HG03460 (cell line): ENCODE measurements around the gene EML4.
"Not testable (repeated sequence)": the region's sequence is repeated elsewhere in the genome, so short reads cannot be mapped to it uniquely, and the experiment has no call there.

Source experiments
- ATAC-seq: cut with Tn5 transposase; IDR thresholded peaks from one replicate; pipeline ENCODE4 v1.9.1; 2021; ENCODE audit not compliant: unreplicated experiment

The EML4 gene, protein sequence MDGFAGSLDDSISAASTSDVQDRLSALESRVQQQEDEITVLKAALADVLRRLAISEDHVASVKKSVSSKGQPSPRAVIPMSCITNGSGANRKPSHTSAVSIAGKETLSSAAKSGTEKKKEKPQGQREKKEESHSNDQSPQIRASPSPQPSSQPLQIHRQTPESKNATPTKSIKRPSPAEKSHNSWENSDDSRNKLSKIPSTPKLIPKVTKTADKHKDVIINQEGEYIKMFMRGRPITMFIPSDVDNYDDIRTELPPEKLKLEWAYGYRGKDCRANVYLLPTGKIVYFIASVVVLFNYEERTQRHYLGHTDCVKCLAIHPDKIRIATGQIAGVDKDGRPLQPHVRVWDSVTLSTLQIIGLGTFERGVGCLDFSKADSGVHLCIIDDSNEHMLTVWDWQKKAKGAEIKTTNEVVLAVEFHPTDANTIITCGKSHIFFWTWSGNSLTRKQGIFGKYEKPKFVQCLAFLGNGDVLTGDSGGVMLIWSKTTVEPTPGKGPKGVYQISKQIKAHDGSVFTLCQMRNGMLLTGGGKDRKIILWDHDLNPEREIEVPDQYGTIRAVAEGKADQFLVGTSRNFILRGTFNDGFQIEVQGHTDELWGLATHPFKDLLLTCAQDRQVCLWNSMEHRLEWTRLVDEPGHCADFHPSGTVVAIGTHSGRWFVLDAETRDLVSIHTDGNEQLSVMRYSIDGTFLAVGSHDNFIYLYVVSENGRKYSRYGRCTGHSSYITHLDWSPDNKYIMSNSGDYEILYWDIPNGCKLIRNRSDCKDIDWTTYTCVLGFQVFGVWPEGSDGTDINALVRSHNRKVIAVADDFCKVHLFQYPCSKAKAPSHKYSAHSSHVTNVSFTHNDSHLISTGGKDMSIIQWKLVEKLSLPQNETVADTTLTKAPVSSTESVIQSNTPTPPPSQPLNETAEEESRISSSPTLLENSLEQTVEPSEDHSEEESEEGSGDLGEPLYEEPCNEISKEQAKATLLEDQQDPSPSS

DNA sequence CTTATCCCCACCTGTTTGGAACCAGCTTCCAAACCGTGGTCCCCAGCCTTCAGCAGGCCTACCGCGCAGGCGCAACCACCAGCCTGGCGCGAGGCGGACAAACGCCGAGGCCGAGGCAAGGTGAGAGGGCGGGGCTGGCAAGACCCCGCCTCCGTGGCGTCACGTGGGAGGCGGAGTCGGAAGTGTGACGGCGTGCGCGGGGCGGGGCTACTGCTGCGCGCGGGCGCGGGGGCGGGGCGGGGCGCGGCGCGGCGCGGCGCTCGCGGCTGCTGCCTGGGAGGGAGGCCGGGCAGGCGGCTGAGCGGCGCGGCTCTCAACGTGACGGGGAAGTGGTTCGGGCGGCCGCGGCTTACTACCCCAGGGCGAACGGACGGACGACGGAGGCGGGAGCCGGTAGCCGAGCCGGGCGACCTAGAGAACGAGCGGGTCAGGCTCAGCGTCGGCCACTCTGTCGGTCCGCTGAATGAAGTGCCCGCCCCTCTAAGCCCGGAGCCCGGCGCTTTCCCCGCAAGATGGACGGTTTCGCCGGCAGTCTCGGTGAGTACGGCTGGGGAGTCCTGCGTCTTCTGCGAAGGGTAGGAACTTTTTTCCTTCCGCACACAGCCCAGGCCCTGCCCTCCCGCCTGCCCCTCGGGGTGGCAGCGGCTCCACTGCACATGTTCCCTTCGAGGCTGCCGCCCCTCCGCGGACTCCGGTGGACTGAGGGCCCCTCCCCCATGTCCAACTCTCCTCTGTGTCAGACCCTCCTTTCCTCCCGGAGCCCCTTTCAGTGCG lies at the start of gene EML4:
Gene EML4, plus strand, starts transcription at position 254 of the 774 bp plus-strand sequence. Its CDS starts 259 bp downstream, at position 513.
- peak; percentile 79 for ATAC-seq

DNA sequence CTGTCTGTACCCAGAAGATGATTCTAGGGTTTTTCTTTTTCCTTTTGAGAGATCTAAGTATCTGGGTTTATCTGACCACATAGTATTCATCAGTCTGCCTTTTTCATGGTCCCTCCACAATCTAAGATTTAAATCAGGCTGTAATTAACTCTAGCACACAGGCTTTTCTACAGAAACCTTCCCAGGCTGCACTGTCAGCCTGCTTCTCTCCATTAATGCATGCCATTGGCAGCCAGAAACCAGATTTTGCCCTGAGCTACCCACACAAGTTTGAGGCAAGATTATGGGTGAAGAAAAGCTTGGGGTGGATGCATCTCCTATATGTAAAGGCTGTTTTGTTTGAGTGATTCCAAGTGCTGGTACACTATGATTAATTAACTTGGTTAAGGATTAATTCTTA lies 45.7 kb upstream of the EML4 start:
- no peak for ATAC-seq

DNA sequence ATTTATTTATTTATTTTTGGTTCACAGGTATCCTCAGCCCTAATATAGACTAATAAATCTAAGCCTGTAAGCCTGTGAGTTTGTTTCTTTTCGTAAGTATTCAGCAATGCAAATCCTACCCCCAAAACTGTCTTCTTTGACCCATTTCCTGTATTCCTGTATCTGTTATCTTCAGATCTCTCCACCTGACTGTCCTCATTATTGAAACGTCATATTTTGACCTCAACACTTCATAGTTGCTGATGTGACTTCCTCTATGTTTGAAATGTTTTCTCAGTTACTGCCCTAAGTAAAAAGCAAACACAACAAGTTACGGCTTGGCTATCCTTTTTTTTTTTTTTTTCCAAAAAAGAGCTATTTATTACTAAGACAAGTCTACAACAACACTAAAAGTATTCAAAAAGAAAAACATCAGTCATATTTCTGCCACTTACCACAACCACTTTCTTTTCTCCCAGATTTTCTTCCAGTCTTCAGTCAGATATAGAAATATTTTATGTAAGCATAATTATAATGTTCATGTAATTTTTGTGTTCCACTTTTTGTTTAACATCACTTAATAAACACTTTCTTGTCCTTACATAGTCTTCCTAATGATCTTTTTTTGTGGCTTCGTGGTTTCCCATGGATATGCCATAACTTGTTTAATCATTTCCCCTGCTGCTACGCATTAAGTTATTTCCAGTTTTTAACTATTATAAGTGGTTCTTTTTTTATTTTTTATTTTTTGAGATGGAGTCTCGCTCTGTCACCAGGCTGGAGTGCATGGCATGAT lies 45.0 kb upstream of the EML4 start:
- peak; percentile 49 for ATAC-seq

DNA sequence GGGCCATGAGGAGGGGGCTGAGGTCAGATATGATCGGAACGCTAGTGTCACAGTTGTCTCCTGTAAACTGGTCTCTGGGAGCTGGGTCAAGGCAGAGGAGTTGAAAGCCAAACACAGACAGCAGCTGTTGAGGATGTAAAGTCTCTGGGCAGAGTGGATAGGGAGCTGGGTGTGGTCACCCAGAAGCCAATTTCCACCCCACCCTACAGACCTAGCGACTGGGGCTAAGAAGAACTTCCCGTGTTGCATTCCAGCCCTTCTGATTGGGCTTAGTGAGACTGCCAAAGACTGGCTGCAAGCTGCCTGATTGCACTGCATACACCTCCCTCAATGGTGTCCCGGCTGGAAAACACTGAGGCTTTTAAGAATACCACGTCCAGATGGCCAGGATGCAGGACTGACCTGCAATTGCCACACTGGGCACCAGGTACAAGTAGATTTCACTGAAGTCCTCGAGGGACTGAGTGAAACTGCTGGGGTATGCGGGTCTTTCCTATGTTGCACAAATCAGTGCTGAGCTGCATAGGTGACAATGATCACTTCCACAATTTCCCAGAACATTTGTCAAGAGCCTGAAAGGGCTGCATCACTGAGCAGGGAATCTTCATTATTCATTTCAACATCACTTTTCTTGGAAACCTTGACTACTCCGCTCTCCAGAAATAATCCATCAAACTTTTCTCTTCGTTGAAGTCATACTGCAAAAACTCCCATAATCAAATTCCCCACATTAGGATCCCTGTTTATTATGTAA lies 43.1 kb upstream of the EML4 start:
- ATAC-seq = no peak

DNA sequence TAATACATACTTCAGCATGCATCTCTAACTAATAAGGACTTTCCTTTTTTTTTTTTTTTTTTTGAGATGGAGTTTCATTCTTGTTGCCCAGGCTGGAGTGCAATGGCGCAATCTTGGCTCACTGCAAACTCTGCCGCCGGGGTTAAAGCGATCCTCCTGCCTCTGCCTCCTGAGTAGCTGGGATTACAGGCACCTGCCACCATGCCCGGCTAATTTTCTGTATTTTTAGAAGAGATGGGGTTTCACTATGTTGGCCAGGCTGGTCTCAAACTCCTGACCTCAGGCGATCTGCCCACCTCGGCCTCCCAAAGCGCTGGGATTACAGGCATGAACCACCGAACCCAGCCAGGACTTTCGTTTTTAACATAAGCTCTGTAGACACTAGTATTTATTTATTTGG lies 42.3 kb upstream of the EML4 start:
- not testable (repeated sequence) for ATAC-seq

DNA sequence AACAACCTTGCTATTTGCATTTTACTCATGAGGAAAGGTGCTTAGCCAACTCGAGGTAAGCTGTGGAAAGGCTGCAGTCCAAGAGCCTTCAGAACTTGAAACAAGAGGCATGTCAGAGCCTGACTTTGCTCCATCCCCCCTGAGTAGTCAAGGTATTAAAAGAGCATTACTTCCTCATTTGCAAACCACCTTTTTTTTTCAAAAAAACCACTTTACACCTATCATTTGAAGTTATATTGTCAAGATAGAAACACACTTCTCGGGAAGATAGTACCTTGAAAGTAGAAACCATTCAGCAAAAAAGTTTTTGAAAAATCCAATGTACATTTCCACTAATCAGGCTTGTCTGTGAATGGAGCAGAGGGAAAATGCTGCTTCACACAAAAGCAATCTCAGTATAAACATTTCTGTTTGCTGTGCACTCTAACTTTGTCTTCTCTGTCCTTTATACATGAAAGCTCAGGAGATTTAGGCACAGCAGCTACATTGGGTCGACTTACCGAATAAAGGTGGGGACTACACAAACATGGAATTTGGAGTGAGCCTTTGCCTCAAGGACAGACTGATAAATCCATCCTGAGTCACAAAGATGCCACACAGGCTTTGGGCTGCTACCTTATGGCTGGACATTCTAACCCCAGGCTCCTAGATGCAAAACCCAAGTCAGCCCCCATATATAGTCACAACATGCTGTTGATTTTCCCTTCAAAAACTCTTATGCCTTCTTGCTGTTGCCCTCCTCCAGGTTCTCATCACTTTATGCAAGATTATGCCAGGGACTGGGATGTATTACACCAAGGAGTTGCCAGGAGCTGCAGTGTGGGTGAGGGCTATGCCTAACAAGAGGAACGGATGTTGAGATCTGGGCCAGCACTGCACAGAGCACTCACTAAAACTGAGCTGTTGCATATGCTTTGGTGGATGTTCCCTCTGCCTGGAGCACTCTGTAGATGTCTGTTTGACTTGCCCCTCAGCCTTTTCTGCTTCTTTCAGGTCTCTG lies 41.4 kb upstream of the EML4 start:
- ATAC-seq = peak; percentile 46

DNA sequence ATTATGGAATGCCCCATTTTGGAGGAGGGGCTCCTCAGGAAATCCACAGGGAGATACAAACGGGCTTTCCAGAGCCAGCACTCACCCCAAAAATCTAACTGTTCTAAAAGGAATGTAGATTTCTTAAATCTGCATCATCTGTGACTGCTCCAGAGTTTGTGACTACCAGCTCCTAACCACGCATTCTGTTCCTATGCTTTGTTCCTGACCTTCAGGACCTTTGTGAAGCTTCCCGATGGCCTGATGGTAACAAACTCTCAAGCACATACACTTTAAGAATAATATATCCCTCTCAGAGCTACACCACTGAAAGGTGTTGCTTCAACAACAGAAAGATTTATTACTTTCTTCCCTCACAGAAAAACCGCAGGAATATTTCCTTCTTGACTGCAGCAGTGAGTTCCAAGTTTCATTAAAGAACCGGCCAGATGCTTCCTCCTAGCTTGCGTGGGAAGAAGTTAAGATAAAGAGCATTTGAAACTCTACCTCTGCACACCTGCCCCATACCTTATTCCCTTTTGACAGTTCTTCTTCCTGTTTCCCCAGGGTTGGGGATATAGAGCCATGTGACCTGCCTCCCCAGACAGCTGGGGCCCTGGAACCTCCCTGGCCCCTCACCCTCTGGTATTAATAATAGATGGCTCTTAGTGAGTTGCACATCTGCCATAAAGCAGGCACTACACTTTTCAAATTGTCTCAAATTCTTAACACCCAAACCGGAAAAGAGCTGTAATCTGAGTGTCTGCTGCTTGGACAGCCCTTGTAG lies 40.2 kb upstream of the EML4 start:
- ATAC-seq = no peak

DNA sequence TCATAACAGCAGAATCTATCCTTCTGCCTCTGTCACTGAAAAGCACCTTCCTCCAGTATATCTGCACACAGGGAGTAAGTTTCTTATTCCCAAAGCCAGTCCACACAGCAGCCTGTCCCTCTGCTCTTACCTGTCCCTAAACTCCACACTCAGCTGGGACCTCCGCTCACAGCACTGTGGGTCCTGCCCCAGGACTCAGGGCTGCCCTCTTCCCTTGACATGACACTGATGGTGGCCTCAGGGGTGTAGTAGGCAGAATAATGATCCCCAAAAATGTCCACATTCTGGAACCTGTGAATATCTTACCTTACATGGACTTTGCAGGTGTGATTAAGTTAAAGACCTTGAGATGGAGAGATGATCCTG lies 39.7 kb upstream of the EML4 start:
- ATAC-seq = no peak

DNA sequence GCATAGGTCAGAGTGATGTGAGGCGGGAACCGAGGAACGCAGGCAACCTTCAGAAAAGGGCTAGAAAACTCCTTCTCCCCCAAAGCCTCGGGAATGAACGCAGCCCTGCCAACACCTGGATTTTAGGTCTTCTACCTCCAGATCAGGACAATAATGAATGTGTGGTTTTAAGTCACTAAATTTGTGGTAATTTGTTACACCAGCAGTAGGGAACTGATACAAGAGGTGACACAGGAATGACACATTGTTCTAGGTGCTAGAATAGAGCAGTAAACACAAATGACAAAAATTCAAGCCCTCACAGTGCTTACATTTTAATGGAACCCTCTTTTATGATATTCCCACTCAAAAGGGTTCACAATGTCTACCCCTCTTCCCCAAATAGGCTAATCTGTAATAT lies 39.2 kb upstream of the EML4 start:
- ATAC-seq = no peak

DNA sequence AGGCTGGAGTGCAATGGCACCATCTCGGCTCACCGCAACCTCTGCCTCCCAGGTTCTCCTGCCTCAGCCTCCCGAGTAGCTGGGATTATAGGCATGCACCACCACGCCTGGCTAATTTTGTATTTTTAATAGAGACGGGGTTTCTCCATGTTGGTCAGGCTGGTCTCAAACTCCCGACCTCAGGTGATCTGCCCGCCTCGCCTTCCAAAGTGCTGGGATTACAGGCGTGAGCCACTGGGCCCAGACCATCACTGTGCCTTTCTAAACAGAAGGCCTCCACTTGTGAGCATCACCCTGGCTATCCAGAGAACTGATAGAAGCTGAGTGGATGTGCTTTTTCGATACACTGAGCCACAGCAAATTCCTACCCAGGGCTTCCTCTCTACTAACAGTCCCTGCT lies 38.3 kb upstream of the EML4 start:
- ATAC-seq = not testable (repeated sequence)

DNA sequence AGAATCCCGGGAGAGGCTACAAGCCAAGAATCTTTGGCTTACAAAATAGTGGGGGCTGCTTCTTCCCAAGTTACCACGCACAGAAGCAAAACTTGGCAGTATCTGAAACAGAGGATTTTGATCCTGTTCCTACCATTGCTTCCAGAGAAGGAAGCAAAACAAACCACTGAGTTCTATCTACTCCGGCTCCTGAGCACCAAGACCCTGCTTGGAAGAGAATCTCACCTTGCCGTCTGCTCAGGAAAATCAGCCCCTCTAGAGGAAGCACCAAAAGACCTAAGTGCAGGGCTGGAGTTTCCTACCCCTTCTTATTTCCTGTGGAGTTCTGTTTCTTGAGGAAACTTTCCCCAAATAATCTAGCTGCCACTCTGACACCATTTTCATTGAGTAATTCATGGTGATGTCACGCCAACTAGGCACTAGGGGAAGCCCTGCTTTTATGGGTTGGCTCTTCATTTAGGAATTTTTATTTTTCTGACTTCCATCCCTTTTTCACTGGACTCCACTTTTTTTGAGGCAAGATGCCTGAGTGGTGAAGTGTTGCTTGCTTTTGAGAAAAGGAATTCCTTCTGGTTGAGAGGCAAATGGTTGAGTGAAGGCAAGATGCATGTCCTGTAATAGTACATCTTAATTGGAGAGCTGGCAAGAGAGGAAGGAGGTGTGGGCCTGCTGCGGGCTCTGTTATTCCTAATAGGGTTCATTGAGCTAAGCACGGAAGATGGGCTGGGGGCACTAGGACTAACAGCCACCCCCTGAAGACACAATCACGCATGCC lies 36.8 kb upstream of the EML4 start:
- ATAC-seq = peak; percentile 4

DNA sequence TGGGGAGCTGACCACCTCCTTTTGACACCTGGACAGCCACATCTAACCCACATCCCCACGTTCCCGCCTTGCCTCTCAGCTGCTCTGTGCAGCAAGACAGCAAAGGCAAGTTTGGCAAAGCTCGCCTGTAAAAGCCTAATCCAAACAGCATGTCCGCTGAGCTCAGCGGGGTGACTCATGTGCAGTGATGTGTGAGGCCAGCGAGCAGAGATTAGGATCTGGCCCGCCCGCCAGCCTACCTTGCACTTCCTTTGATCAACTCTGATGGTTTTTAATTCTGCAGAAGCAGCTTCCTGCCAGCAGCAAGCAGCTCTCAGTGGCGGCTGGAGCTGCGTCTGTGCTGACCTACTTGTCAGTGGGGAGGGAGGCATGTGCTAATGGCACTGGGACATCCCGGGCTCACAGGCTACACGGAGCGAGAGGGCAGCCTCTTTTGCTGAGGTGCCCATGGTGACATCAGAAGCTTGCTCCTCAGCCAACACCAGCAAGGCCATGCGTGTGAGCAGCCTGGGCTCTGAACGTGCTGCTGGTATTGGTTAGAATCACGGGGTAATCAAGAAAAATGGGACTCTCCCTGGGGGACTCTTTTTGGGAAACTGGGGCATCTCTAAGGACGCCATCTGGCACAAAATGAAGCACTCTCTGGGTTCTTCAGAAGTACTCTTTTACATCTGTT lies 36.0 kb upstream of the EML4 start:
- peak; percentile 85 for ATAC-seq

DNA sequence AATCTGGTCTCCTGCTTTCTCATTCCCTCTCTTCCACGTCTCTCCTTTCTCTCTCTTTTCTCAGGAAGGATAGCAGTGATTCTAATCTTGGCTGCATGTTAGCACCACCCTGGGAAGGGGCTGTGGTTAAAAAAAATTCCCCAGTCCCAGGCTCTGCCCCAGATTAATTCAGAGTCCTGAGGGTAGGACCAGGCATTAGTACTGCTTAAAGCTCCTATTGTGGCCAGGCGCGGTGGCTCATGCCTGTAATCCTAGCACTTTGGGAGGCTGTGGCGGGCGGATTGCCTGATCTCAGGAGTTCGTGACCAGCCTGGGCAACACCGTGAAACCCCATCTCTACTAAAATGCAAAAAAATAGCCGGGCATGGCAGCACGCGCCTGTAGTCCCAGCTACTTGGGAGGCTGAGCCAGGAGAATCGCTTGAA lies 35.4 kb upstream of the EML4 start:
- ATAC-seq = no peak

DNA sequence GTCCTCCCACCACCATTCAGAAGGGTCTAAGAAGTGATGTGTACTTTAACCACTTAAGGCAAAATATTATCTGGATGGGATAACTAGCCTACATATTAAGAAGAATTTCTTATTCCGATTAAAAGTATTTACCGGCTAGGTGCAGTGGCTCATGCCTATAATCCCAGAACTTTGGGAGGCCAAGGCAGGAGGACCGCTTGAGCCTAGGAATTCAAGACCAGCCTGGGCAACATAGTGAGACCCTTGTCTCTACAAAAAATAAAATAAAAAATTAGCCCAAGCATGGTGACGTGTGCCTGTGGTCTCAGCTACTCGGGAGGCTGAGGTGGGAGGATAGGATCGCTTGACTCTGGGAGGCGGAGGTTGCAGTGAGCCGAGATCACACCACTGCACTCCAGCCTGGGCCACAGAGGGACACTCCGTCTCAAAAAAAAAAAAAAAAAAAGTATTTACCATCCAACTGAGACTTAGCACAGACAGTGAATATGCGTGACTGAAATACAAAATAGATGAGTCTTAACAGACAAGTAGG lies 34.7 kb upstream of the EML4 start:
- ATAC-seq = not testable (repeated sequence)

DNA sequence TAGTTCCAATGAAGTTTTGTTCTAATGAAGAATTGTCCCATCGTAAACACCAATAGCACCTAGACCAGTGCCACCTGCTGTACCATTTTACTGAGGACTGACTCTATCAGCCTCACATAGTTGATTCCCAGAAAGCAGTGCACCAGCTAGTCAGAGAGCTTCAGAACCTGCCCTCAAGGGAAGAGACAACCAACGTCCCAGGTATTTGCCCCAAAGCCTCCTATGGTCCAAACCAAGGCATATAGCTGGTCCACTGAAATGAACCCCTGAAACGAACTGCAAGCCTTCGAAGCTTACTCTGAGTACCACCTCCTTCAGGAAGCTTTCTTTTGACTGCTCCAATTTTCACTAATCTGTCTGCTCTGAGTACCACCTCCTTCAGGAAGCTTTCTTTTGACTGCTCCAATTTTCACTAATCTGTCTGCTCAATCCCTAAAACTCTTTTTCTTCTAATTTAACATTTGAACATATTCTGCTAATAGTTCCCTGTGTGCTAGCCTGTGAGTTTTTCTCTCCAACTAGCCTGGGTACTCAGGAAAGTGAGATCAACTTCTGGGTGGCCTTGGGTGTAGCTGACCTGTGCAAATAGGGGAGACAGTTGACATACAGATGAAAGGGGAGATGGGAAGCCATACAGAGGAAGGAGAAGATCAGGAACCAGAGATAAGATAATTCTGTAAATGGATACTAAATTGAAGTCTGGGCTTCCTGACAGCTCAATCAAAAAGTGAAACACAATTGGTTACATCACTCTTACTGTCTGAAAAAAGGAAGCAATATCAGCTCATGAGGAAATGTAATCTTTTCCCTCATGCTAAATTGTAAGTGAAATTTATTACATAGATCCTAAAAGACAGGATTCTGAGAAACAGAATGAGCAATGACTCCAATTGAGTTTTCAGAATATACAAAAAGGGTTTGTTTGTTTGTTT lies 33.5 kb upstream of the EML4 start:
- ATAC-seq = no peak
